ENCODE data around the gene MYO1D.
"Not testable (repeated sequence)": the region's sequence is repeated elsewhere in the genome, so short reads cannot be mapped to it uniquely, and the experiment has no call there.

The MYO1D gene

DNA sequence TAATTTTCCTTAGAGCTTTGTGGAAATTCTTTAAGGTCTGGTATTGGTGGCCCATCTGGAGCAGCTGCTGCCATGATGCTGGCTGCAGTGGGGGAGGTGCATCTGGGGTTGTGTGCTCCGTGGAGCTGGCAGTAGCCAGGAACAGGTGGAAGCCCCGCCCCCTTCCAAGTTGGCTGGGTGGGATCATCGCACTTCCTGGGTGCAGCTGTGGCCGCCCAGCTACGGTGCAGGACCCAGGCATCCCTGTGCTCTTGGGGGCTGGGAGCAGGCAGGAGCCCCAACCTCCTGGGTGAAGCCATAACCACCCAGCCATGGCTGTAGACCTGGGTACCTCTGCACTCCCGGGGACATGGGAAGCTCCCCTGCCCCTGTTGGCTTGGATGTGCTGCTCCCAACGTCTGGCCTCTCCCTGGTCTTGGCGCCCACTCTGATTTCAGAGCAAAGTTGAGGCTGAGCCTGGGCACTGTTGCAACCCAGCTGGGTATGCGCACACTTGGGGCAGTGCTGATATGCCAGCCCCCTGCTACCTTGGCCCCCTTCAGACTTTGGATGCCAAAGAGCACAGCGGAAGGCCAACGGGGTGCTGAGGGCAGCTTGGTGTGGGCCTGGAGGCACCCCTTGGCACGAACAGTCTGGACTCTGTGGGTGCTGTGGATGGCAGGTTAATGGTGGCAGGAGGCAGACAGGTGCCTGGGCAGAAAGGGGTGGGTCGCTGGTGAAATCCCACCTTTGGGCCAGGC lies 145.2 kb downstream of the MYO1D start:
- no peak for DNase-seq (ENCODE audit: low read depth)

DNA sequence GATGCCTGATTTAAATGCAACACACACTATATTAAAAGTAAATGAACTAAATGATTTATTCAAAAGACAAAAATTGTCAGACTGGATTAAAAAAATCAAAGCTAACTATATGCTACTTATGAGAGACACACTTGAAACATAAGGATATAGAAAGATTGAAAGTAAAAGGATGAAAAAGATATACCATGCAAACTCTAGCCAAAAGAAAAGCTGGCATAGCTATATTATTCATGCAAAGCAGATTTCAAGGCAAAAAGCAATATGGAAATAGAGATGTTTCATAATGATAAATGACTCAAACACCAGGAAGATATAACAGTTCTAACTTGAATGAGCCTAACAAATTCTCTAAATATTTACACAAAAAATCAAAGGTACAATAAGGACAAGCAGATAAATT lies 149.2 kb downstream of the MYO1D start:
- no peak for DNase-seq (ENCODE audit: low read depth)

DNA sequence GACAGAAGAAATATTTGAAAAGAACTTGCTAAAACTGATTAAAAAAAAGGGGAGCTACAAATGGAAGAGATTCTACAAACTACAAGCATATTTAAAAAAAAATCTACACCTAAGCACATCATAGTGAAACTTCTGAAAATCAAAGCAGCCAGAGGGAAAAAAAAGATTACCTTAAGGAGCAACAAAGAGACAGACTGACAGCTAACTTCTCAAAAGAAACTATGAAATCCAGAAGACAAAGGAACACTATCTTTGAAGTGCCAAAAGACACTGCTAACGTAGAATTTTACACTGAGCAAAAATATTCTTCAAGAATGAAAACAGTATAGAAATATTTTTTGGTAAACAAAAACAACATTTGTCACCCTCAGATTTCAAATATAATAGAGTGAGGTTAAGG lies 151.2 kb downstream of the MYO1D start:
- DNase-seq (ENCODE audit: low read depth), result no peak

DNA sequence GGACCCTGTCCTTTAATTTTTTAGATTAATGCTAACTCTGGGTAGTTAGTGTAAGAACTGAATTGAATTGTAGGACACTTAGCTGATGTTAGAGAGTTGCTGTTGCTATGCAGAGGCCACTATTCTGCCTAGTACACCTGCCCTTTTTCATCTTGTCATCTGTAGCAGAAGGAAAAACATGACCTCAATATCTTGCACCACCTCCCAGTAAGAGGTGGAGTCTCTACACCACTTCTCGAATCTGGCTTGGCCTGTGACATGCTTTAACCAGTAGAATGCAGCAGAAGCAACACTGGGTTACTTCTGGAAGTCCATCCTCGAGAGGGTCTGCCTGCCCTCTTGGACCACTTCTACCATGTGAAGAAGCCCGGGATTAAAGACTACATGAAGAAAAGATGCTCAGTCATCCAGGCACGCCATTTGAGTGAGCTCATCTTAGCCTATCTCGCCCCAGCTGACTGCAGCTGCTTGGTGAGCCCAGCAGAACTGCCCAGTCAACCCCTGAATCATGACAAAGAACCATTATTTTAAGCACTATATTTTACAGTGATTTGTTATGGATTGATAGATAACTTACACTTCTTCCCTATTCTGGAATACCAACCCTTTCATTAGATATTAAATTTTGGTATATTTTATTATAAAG lies 153.5 kb downstream of the MYO1D start:
- no peak for DNase-seq (ENCODE audit: low read depth)

DNA sequence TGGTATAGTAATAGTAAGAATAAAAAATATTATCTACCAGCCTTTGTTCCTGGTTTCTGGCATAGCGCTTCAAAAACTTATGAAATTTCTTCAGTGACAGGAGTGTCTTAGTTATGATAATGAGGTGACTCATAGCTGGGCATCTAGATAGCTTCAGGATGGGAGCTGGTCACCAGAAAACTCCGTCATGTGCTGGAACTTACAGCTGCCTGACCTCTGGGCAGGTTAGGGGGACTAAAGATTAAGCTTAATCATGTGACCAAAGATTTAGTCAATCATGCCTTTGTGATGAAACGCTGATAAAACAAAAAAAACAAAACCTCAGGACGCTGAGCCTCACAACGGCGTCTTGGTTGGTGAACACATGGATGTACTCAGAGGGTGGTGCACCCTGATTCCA lies 154.2 kb downstream of the MYO1D start:
- DNase-seq (ENCODE audit: low read depth), result no peak

DNA sequence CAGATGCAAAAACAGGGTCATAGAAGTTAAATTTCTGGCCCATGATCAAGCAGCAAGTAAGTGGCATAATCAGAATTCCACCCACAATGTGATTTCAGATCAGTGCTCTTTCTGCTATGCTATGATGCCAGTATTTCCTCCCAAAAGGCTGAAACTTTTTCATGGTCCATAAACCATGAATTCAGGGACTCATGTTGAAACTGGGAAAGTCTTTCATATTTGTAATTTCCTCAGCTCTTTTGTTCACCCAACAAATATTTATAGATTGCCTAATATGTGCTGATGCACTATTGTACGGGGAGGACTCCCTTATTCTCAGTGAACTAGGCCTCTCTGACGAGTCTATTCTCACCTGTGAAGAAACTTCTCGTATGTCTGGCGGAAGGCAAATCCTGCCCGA lies 156.3 kb downstream of the MYO1D start:
- no peak for DNase-seq (ENCODE audit: low read depth)

DNA sequence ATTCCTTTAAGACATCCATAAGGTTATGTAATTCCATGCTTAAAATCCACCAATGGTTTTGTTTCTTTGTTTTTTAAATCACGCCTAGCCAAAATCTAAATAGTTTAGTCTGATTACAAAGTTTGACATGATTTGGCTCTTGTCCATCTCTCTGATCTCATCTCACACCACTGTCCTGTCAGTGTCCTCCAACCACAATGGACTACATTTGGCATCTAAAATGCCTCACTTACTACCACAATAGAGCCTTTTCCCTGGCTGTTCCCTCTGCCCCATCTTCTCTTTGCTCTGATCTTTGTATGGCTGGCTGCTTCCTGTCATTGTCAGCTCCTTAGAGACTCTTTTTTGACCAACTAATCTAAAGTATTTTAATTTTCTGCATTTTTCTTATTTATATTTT lies 157.2 kb downstream of the MYO1D start:
- no peak for DNase-seq (ENCODE audit: low read depth)

DNA sequence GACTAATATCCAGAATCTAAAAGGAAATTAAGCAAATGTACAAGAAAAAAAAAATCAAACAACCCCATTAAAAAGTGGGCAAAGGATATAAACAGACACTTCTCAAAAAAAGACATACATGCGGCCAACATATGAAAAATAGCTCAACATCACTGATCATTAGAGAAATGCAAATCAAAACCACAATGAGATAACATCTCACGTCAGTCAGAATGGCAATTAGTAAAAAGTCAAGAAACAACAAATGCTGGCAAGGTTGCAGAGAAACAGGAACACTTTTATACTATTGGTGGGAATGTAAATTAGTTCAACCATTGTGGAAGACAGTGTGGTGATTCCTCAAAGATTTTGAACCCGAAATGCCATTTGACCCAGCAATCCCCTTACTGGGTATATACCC lies 162.0 kb downstream of the MYO1D start:
- DNase-seq (ENCODE audit: low read depth), result not testable (repeated sequence)

DNA sequence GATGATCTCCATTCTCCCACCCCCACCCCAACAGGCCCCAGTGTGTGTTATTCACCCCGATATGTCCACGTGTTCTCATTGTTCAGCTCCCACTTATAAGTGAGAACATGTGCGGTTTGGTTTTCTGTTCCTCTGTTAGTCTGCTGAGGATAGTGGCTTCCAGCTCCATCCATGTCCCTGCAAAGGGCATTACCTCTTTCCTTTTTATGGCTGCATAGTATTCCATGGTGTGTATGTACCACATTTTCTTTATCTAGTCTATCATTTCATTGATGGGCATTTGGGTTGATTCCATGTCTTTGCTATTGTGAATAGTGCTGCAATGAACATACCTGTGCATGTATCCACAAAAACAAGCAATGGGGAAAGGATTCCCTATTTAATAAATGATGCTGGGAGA lies 162.7 kb downstream of the MYO1D start:
- not testable (repeated sequence) for DNase-seq (ENCODE audit: low read depth)

DNA sequence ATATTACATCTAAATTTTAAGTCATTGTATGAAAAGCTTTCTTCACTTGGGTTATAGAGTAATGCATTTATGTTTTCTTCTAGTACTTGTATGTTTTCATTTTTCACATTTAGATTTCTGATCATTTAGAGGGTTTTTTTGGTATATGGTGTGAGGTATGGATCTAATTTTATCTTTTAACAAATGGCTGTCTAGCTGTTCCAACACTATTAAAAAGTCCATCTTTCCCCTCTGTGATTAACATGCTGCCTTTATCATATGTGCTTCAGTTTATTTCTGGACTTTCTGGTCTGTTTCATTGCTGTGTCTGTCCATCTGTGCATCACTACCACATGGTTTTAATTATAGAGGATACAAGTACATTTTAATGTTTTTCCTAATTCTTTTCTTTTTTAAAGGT lies 163.8 kb downstream of the MYO1D start:
- no peak for DNase-seq (ENCODE audit: low read depth)

DNA sequence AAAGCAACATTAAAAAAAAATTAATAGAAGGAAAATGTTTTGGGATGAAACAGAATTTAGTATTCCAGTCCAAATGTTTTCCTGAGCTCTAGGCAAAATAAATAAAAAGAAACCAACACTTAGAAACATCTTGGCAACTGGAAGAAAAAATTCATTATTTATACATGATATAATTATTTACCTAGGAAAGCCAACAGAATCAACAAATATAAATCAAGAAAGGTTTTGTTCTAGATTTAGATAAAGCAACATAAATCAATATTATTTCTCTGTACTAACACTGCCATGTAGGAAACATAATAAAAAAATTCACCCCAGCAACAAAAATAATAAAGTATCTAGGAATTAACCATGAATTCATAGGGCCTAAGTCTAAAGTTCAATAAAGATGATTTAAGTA lies 167.4 kb downstream of the MYO1D start:
- no peak for DNase-seq (ENCODE audit: low read depth)

DNA sequence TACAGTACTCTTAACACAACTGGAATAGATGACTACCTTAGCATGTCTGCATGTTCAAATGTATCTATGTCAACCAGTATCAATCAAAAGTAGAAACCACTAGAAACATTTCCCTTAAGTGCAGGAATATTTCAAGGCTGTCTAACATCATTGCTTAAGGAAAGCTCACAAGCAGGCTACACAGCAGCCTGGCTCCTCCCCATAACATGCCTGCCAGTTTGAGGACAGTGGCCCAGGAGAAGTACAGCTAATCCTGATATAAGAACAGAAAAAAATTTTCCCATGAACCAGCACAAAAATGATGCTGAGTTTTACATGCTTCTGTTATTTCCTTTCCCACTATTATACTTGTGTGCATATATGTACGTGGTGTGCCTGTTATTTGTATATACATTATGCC lies 175.1 kb downstream of the MYO1D start:
- DNase-seq (ENCODE audit: low read depth), result no peak

DNA sequence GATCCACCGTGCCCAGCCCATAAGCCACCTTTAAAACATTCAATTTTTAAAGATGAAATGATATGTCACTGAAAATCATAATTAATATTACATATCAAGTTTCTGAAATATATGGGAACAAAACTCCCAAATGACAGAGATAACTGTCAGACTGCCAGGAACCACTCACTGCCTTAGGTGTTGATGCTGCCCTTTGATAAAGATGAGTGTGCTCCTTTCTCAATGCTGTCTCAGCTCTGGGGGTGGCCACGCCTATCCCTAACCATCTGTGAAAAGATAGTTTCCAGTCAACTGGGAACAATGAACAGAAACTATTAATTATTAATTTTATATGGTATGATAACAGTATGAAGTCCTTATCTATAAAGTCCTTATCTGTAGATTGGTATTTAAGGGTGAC lies 177.7 kb downstream of the MYO1D start:
- no peak for DNase-seq (ENCODE audit: low read depth)

DNA sequence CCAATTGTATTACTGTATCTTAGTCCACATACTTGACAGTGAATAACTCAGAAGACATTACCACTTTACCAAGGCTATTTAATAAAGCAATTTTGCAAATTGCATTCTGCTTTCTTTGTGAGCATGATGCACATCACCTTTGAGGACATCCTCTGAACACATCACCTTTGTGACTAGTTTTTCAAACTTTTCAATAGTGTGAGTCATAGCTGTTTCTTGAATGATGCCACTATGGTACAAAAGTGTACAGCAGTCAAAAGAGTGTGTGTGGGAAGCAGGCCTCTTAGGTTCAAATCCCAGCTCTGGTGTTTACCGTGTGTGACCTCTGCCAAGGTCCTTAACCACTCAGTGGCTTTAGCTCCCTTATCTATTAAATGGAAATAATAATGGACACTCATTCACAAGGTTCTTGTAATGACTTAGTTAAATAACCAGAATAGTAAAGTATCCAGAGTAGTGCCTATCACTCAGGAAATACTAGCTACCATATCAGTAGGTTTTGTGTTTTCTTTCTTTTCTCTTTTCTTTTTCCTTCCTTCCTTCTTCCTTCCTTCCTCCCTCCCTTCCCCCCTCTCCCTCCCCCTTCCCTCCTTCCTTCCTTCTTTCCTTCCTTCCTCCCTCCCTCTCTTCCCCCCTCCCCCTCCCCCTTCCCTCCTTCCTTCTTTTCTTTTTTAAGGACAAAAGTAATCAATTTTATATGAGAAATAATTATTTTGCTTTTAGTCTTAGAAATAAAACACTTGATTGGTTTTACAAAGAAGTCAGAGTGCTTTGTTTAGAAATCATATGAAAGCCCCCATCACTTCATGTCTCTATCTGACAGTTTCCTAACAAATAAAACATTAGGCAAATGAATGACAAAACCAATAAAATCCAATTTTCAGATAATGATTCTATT lies 178.9 kb downstream of the MYO1D start:
- no peak for DNase-seq (ENCODE audit: low read depth)

DNA sequence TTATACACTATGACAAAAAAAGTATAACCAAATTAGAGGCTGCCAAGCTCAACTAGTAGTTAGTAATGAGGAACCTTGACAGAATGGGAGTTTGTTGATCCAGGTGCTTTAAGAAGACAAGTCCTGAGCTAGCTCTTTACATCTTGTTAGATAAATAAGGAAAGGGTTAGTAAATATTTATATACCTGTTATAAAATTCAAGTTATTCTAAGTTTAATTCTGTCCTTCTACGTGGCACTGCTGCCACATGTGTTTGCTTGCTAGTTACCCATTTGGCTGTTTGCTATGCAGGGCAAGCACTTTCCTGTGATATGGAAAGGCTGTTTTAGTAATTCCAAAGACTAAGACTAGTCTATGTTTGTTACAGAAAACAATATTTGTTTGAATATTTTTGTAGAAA lies 180.5 kb downstream of the MYO1D start:
- no peak for DNase-seq (ENCODE audit: low read depth)

DNA sequence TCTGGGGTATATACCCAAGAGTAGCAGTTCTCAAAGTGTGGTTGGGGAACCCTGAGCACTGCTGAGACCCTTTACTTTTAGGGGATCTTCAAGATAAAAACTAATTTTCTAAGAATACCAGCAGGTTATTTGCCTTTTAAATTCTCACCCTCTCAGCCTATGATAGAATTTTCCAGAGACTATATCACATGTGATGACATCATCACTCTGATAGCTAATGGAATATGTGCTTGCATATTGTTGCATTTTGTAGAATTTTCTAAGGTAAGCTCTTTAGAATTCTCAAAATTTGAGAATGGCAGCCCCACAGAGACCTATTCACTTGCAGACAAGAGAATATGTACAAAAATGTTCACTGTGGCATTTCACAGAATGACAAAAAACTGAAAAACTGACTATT lies 181.1 kb downstream of the MYO1D start:
- no peak for DNase-seq (ENCODE audit: low read depth)

DNA sequence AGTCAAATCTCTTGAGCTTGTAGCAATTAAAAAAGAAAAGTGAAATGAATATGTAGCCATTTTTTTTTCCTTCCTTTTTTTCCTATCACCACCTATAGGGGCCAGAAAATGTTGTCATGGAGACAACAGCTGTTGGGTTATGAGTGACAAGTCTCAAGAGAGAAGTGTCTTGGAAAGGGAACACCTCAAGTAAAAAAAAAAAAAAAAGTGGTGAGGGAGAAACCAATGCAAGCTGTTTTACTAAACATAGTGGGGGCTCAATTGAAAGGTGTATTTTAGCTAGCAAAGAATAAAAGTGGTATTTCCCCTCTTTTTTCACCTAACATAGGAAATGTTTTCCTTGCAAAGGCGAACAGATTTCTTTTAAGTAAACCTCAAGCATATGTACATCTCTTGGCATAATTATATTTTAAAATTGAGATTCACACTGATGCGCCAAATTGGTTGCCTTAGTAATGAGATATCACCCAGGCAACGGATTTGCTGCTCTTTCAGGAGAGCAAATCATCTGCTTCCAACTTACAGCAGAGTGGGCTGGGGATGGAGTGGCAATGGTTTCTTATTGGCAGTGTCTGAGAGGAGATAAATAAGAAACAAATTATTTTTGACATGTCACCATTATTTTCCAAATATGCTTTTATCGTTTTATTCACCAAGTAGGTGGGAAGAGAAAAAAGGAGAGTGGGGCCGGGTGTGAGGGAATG lies 183.6 kb downstream of the MYO1D start:
- no peak for DNase-seq (ENCODE audit: low read depth)

DNA sequence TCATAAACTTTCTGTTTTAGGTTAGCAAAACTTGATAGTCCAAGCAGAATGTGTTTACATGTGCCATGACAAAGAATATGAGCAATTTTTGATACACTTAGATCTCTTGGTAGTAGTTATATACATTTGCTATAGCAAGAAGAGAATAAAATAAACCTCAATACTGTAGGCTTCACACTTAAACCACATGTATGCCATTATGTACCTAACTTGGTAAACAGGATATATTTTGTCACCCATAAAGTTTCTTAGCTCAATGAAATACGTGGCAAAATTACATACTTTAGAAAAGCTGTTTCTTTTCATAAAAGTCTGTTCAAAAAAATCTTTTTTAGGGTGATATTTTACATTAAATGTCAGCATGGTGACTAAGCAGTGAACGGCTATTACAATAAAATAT lies 184.7 kb downstream of the MYO1D start:
- no peak for DNase-seq (ENCODE audit: low read depth)

DNA sequence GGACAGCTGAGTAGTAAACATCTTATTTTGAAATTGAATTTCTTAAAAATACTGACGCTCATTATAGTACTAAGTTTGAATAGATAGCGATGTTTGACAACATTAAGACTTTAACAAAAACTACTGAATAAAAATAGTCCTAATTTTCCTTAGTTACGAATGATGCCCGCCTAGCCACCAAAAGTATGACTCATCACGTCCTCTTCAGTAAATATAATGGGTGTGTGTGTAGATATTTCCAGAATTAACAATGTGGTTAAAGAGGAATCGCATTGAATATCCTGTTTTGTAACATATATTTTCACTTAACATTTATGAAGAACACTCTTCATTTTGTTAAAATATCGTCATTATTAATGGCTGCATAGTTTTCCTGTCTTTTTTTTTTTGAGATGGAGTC lies 187.6 kb downstream of the MYO1D start:
- no peak for DNase-seq (ENCODE audit: low read depth)

DNA sequence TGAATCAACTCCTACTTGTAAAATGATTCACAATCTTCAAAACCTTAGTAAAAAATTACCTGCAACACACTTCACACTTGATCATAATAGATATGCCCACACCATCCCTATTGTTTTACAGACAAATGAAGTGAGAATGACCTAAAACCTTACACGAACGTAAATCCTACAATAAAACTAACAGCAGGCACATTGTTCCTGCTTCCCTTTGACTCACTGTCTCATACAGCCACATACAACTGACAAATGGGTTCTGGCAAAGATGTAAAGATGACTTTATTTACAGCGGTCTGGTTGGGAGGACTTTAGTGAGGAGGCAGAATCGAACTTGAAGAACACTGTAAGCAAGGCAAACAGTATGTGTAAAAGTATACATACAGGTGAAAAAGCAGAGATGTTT lies 188.7 kb downstream of the MYO1D start:
- DNase-seq (ENCODE audit: low read depth), result no peak

DNA sequence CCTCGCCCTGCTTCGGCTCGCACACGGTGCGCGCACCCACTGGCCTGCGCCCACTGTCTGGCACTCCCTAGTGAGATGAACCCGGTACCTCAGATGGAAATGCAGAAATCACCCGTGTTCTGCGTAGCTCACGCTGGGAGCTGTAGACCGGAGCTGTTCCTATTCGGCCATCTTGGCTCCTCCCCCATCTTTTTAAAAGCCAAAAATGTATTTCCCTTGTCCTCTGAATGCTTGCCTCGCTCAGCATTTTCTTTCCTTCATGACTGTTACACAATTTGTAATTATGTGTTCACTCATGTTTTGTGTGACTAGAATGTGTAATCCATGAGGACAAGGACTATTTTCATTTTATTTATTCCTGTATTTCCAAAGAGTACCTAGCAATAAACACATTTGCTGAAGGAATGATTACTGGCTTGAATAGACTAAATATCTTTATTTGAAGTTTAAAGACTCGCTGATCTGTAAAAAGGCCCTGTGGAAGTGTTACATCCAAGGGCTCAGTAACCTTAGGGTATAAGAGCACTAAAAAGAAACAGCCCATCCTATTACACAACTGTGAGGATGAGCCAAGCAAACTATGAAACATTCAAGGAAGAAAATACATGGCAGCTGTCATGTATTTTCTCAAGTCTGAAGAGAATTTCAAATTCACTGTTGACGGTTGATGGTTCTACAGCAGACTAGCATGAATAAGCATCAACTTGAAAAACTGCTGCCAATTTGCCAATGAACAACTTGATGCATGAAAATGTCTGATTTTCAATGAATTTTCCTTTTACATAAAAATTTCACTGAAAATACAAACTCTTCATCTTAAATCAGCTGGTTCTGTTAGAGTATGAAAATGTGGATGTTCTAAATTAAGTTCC lies 192.6 kb downstream of the MYO1D start:
- DNase-seq (ENCODE audit: low read depth), result no peak
